Erythroblast (primary cell): Measurements from ENCODE around the gene IL17REL.

Experiments
- DNase-seq, 2 experiments: peaks; one replicate each; lab custom pipeline; 2025; lab: John Stamatoyannopoulos, UW
- GATA1 ChIP-seq: IDR thresholded peaks from 2 replicates; pipeline ENCODE4 v1.6.1; 2011; ENCODE audit warnings: low read depth, mild to moderate bottlenecking, control low read depth, low read length, moderate library complexity
- POLR2A ChIP-seq: IDR thresholded peaks from 2 replicates; pipeline ENCODE4 v1.6.1; 2011; ENCODE audit warnings: mild to moderate bottlenecking, low read length

Gene IL17REL

DNA sequence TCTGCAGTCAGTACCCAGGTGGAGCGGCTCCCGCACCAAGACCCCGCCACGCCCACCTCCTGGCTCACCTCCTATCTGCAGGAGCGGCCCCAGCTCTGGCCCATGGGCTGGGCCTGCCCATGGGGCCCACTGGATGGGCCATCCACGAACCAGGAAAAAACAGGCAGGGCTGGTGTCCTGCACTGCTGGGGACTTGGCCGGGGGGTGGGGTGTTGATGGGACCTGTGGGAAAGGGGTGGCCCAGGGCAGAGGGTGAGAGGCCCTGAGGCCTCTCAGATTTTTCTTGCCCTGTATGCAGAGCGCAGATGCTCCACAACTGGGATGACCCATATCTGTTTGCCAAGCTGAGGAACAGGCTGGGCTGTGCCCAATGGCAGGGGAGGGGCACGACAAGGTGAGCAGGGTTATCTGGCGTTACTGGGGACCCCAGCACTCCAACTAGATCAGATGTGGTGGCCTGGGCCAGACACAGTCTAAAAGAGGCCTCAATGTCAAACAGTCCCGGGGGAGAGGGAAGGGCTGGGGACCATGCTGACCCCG lies 54.7 kb downstream of the IL17REL start:
- DNase-seq: no peak
- TF ChIP-seq POLR2A: no peak
- TF ChIP-seq GATA1: no peak

DNA sequence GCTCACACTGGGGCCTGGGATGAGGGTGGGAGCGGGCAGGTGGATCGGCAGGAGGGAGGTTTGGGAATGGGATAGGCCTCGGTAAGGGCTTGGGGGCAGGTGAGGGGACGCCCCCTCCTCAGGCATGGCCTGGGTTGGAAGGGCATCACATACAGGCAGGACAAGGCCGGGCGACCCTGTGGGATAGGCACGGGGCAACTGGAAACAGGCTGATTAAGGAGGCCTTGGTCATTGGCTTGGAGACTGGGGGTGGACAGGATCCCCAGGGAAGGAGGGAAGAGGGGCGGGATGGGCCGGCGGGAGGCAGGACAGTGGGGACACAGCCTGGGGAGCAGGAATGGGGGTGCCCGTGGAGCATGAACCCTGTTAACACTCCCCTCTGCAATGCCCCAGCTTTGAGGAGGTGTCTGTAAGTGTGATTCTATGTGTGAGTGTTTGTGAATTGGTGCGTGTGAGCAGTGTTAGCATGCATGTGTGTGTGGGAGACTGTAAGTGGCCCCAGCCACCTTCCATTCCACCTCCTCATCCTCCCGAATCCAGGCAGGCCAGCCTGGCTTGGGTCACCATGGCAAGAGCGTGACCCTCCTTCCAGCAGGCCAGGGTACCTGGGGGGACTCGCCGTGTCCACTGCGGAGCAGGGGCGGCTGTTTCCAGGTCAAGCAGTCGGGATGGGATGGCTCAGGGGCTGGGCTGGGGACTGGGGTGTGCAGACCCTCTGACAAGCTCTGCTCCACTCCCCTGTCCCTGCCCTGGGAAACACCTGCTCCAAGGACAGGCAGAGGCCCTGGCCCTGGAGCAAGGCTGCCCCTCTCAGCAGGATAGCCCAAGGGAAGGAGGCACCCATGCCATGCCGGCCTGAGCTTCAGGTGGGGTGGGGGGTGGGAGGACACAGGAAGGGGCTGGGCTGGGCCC lies 55.4 kb downstream of the IL17REL start:
- DNase-seq: no peak
- no peak for TF ChIP-seq POLR2A
- TF ChIP-seq GATA1: no peak

DNA sequence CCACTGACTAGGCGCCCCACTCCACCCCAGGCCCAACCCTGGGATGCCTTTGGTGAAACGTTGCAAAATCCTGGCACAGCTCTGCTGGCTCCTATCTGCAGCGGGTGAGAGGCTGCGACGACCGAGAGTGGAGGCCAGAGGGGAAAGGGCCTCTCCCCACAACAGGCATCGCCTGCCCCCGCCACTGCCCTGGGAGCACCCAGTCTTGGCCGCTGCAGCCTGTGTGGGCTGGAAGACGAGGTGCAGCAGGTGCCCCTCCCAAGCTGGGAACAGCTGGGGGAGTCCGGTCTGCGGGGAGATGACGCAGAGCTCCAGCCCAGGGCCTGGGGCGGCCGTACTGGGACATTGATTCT lies 56.2 kb downstream of the IL17REL start:
- DNase-seq: no peak

DNA sequence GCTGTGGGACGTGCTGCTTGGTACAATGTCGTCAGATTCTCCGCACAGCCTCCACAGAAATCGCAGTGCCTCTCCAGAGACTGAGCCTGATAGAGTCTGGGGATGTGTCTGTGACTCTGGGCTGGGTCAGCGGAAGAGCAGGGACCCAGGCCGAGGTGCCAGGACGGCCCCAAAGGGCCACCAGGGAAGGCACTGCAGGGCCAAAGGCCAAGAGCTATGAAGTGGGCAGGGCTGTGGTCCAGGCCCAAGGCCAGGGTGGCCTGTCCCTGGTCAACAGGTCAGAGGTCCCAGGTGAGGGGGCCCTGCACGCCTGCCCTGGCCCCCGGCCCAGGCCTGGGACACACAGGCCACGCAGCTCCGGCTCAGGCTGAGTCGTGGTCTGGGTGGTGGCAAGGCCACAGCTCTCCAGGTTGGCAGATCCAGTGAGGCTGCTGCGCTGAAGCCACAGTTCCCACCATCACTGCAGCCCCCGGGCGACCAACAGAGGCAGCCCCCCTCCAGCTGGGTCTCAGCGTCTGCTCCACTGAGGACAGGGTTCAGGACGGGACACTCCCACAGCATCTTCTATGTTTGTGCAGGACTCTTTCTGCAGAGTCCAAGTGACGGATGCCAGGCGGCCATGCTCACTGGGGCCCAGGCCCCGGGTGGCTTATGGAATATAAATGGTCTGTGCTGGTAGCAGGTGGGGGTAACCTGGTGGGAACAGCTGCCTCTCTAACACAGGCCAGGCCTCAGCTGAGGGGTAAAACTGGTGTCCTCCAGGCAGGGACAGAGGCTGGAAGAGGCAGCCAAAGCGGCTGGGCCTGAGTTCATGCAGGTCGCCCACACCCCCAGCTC lies 56.8 kb downstream of the IL17REL start:
- no peak for DNase-seq
- TF ChIP-seq POLR2A: no peak
- TF ChIP-seq GATA1: no peak

More for the DNA sequence above, 56.2 kb downstream of the IL17REL start:
- no peak for TF ChIP-seq POLR2A
- TF ChIP-seq GATA1: no peak

DNA sequence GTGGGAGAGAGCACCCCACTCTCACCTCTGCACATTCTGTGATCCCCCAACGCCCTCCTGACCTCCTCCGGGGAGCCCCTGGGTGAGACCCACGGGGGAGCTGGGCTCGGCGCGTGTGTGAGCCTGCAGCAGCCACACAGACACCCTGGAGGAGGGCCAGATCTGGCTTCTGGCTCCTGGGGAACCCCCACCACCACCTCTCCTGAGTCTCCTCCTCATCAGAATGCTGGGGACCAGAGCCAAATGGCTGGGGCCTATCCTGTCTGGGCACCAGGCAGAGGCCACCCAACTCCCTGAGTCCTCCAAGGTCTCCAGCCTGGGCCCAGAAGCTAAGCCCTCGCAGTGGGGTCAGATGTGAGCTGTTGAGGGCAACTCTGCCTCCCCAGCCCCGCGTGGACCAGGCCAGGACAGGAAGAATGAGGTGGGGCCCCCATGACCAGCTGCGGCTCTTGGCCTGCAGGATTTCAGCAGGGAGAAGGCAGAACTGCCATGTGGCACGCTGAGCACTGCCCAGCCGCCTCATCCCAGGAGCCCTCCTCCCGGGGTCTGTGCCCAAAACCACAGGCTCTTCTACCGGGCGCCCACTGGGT lies 57.5 kb downstream of the IL17REL start:
- DNase-seq: no peak
- TF ChIP-seq GATA1 (no peak), POLR2A (no peak)

DNA sequence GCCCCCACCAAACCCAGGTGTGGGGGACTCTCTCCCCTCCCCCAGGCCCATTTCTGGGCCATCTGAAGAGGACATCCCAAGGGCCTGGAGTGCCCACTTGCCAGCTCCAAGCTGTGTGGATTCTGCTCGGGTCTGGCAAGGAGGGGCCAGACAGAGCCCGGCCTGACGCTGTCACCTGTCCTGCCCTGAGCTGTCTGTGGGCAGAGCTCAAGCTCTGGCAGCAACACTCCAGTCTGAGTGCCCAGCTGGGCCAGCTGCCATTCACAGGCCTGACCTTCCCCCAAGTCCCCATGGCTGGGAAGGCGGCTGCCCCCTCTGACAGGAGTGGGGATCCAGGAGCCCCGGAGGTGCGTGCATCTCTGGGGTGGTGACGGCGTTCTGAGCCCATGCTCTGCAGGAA lies 58.2 kb downstream of the IL17REL start:
- TF ChIP-seq GATA1: no peak
- no peak for DNase-seq

DNA sequence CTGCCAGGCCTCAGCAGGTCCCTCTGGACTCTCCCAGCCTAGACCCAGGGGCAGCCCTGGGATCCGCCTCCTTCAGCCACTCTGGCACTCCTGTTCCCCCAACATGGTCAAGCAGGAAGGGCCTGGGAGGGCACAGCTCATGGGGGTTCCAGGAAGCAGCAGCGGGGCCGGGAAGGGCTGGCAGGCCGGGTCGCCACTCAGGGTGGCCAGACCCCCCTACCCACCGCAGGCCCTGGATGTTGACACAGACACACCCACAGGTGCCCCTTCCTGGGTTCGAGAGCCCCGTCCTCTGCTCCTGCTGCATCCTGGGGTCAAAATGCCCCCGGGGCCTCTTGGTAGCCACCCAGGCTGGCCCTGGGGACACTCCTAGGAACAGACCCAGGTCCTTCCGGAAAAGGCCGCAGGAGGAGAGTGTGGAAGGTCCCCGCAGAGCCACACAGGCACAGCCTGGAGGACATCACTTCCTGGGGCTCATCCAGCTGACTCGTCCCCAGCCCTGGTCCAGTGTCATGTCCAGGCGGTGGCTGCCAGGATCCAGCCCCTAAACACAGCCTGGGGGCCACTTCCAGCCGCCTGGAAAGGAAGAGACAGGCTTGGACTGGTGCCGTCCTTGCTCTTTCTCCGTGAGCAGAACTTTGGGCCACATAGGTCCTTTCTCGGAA lies 58.8 kb downstream of the IL17REL start:
- DNase-seq: no peak
- TF ChIP-seq POLR2A (no peak), GATA1 (no peak)

DNA sequence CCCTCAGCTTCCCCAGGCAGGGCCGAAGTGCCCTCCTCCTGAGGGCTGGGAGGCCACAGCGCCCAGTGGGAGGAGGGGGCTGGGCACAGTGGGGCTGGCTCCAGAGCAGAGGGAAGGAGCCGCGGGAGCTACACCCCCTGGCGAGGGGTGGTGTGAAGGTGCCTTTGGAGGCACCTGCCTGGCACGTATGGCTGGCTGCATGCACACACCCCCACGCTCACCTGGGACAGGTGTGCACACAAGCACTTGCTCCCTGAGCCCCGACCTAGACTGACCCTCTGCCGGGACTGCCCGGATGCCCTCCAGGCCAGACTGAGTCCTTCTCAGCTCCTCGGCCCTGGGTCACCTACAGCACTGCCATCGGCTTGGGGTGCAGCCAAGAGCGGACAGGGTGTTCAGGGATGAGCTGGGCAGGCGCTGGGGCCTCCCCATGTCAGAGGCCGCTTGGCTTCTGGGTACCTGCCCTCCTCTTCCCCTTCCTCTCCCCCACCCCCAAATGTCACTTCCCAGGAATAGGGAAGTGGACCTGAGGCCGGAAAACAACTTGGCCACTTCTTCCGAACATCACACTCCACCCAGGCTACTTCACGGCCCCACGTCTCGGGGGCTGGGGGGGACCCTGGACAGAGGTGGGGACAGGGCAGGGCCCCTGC lies 59.4 kb downstream of the IL17REL start:
- DNase-seq: no peak
- TF ChIP-seq GATA1: no peak
- no peak for TF ChIP-seq POLR2A

DNA sequence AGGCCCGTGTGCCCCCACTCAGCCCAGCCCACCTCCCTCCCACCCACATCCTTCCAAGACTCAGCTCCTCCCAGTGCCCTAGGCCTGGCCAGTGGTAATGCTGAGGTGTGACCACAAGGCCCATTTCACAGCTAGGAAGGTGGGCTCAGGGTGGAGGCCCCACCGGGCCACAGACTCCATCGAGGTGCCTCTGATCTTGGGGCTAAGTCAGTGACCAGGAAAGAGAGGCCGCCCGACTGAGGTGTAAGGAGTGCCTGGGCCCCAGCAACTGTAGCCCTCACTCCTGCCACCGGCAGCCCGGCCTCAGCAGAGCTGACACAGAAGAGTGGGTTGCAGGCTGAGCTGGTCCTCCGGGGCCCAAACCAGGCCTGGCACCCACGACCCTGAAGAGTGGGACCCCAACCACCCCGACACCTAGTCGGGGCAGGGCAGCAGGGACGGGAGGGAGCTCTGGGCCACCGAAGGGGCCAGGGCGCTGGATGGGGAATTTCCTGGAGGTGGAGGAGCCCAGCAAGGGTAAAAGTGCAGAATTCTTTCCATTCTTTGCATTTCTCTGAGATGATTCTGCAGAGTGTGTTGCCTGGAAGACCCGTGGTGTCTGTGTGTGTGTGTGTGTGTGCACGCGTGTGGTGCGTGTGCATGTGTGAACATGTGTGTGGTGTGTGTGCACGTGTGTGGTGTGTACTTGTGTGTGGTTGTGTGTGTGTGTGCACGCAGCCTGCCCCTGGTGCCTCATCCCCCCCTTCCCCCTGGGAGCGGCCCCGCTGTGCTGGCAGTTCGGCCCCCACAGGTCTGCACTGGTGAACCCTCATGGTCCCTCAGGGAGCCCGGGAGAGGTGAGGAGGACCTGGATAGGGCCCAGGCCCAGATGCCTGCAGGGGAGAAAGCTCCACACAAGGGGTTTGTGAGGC lies 60.3 kb downstream of the IL17REL start:
- no peak for DNase-seq
- TF ChIP-seq POLR2A (no peak), GATA1 (no peak)

DNA sequence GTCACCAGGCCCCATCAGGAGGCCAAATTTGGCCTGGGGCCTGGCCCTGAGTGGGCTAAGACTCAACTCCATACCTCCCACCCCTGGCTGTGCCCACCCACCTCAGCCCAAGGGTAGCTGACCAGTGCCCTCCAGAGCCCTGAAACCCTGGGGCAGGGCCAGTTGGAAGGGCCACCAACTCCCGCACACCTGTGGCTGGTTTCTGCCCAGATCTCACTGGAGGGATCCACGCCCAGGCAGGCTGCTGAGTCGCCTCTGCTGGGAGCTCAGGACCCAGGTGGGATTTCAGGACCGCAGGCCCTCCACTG lies 60.9 kb downstream of the IL17REL start:
- DNase-seq: no peak
- TF ChIP-seq POLR2A (no peak), GATA1 (no peak)

DNA sequence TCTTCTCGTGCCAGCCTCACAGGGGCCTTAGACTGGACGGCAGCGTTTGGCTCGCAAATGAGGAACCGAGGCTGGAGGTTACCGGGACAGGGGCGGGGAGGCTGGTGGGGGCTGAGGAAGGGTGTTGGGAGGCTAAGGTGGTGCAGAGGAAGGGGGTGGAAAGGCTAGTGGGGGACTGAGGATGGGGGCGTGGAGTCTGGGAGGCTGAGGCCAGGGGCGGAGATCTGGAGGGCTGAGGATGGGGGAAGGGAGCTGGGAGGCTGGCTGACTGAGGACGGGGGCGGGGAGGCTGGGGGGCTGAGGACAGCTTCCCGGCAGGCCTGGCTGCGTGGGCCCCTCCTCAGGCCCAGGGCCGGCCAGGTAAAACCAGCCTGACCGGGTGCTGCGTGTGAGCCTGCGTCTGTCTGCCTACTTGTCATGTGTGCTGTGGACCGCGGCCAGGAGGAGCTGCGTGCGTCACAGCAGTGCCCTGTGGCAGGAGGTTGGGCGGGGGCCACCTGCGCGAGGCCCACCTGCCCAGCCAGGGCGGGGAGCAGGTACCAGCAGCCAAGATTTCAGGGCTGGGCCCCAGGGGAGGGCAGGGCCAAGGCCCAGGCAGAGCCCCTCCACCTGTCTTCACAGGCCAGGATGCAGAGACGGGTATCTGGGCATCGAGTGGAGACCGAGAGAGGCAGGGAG lies 61.4 kb downstream of the IL17REL start:
- TF ChIP-seq GATA1 (no peak), POLR2A (no peak)
- no peak for DNase-seq

DNA sequence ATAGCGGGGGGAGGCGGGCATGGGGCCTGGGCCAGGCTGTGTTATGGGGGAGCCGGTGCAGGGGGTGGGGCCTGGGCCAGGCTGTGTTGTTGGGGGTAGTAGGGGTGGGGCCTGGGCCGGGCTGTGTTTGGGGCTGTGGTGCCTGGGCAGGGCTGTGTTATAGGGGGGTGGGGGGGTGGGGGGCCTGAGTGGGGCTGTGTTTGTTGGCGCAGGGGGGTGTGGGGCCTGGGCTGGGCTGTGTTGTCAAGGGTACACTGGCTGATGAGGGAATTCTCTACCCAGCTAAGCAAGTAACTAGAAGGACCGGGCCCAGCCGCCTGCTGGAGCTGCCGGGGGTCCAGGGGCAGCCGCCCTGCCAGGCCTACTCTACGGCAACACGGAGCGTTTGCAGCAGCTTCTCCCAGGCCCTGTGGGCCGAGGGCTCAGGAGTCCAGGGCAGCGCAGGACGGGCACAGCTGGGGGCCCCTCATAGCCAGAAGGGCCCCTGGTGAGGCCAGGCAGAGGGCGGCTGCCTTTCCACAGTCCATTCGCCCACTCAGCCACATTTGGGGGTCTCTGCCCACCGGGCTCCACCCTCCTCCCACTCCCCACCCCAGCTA lies 62.1 kb downstream of the IL17REL start:
- DNase-seq: no peak
- TF ChIP-seq POLR2A (no peak), GATA1 (no peak)
